HG03045 (cell line): Measurements from ENCODE around the gene USP31.
"Not testable (repeated sequence)": the region's sequence is repeated elsewhere in the genome, so short reads cannot be mapped to it uniquely, and the experiment has no call there.

ENCODE experiments used
- ATAC-seq: cut with Tn5 transposase; IDR thresholded peaks from one replicate; pipeline ENCODE4 v1.9.1; 2021; ENCODE audit warnings: mild to moderate bottlenecking, moderate library complexity; ENCODE audit not compliant: unreplicated experiment

Gene USP31

DNA sequence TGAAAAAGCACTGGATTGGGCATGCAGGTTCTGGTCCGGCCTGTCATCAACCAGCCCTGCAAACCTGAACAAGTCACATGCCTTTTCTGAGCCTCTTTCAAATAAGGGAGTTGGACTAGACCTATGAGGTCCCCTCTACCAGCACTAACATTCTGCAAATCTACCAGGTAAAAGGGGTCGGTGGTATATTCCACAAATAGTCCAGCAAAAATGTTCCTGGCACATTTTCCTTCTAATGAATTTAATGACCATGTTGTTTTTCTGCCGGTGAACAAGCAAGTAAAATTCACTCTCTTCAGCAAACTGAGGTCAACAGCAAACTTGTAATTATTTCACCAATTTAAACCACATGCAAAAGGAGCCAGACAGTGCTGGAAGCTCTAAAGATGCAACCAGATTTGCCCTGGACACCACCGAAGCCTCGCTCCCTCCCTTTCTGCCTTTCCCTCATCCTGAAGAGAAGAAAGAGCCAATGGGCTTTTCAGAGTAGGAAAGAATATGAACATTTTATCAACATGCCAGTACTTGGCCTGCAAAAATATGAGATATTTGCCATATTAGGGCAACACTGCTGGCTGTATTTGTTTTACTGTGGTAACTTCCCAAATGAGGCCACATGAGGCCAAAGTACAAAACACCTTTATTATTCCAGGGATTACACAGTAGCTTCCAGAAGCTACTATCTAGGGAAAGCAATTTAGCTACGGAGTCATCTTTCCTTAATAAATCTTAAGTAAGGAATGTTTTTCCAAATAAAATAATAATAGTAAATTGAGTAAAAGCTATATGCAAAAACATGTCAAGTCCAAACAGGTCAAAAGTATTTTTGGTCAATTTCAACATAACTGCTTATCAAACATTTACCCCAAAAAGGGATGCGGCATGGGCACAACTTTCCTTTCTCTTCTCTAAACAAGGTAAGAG lies 45.0 kb downstream of the USP31 start:
- no peak for ATAC-seq

- no peak for ATAC-seq
These were observed 45.6 kb downstream of the USP31 start for GRCh38 chr16:23103603-23104002.

GRCh38 chr16:23101012-23101550 lies 48.2 kb downstream of the USP31 start:
- ATAC-seq, result no peak

- not testable (repeated sequence) for ATAC-seq
These were observed 52.8 kb downstream of the USP31 start for GRCh38 chr16:23096450-23096849.

GRCh38 chr16:23094136-23094535 lies 55.1 kb downstream of the USP31 start:
- ATAC-seq, result not testable (repeated sequence)

DNA sequence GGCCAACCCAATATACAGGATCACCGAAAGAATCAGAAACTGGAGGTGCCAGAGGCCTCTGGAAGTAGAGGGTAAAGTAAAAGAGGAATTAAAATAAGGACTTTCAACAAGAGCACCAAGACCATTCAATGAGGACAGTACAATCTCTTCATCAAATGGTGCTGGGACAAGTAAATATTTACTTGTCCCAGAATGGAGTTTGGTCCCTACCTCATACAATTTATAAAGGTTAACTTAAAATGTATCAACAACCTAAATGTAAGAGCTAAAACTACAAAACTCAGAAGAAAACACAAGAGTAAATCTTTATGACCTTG lies 56.5 kb downstream of the USP31 start:
- ATAC-seq, result no peak

GRCh38 chr16:23092072-23092800 lies 57.0 kb downstream of the USP31 start:
- no peak for ATAC-seq

- ATAC-seq, result no peak
These were observed 60.1 kb downstream of the USP31 start for GRCh38 chr16:23089111-23089510.

DNA sequence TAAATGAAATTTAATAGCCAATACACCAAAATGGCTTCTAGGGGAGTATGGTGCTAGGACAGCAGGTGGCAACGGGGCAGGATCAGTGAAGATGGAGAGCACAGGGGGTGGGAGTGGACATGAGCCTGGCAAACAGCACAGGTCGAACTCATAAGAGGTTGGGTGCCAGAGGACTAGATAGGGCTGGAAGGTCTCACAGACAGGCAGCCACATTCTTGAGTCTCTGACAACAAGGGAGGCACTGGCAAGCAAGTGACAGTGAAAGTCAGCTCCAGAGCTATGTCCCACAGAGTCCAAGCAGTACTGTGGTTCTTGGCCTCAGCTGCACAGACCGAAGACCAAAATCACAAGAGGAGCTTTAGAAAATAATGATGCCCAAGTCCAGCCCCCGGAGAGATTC lies 61.2 kb downstream of the USP31 start:
- no peak for ATAC-seq

GRCh38 chr16:23085949-23086348 lies 63.3 kb downstream of the USP31 start:
- no peak for ATAC-seq

GRCh38 chr16:23082161-23082788 lies 67.0 kb downstream of the USP31 start:
- no peak for ATAC-seq

DNA sequence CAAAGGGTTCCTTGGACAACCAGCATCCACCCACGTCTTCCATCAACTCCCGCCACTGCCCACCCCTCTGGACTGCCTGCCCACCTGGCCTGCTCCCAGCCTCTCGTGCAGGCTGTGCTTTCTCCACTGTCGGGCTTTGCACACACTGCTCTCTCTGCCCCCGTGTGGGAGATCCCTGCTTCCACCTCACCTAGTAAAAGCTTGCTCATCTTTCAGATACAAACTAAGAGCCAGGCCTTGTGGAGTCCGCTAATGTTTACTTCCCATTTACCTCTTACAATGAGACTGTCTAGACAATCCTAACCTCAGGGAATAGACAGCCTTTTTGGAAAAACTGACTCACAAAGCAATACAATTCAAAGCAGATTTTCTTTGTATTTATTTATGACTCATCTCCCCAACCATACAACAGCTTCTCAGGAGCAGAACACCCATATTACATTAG lies 67.6 kb downstream of the USP31 start:
- ATAC-seq, result no peak

- no peak for ATAC-seq
These were observed 68.5 kb downstream of the USP31 start for GRCh38 chr16:23080747-23081146.

GRCh38 chr16:23080329-23080728 lies 68.9 kb downstream of the USP31 start:
- ATAC-seq, result no peak

- no peak for ATAC-seq
These were observed 69.5 kb downstream of the USP31 start for GRCh38 chr16:23079675-23080301.

DNA sequence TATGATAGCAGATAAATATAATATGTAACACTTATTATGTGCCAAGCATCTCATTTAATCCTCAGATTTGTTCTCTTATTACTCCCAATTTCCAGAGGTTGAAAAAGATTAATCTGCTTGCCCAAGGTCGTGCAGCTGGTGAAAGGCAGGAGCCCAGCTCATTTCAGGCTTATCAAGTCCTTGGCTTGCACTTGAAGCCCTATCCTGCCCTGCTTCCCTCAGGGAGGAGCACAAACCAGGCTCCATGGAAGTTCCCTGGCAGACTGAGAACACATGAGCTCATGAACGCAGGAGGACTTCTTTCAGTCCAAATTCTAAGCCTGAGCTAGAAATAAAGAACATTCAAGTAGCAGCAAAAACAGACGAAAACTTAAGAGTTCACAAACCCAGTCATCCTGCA lies 74.8 kb downstream of the USP31 start:
- ATAC-seq, result no peak

DNA sequence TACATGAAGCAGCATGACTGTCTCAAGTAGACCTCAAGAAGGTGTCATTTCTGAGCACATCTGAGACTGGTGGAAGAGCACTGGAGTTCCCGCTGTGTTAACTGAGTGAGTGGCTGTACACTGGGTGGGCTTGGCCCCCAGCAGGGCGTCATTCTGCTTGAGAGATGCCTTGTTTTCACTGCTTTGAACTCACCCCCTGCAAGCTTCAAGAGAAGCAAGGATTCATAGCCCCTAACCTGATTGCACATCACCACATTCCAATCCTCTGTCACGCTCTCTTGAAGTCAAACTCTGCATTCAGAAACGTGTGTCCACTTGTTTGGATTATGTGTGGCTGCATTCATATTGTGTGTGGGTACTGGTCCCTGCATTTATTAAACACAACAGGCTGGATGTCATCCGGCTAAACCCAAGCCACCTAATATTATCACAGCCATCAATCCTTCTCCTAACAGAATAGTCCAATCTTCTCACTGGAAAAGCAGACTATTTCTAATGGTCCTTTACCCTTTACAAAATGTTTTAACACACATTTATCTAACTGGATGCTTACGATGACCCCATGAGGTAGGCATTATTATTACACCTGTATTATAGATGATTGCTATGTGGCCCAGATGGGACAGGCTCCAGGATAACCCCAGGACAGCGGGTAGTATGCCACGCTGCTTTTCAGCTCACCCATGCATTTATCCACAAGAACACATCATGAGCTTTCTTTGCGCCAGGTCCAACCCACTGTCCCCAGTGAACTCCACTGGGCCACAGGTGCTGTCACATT lies 76.3 kb downstream of the USP31 start:
- ATAC-seq, result no peak

GRCh38 chr16:23072084-23072599 lies 77.1 kb downstream of the USP31 start:
- no peak for ATAC-seq

- ATAC-seq, result no peak
These were observed 77.8 kb downstream of the USP31 start for GRCh38 chr16:23071196-23072083.
